Inflammatory macrophage treated with lipopolysaccharide for 4 hours (primary cell): Measurements from ENCODE around the gene CCDC28B.

Experiments
- DNase-seq: peaks from one replicate; pipeline ENCODE4 v3.0.0-alpha.2; 2020

The CCDC28B gene

DNA sequence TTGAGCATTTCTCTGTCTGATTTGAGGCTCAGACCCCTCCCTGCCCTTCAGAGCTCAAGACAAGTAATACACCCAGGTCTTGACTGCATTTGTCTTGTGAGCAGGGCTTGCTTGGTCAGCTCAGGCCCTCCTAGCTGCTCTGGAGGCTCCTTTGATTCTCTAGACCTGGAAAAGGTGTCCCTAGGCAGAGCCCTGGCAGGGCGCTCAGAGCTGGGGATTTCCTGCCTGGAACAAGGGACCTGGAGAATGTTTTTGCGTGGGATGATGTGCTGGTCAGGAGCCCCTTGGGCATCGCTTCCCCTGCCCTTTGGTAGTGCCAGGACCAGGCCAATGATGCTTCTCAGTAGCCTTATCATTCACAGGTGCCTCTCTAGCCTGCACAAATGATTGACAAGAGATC lies 4.9 kb upstream of the CCDC28B start:
- DNase-seq = no peak

DNA sequence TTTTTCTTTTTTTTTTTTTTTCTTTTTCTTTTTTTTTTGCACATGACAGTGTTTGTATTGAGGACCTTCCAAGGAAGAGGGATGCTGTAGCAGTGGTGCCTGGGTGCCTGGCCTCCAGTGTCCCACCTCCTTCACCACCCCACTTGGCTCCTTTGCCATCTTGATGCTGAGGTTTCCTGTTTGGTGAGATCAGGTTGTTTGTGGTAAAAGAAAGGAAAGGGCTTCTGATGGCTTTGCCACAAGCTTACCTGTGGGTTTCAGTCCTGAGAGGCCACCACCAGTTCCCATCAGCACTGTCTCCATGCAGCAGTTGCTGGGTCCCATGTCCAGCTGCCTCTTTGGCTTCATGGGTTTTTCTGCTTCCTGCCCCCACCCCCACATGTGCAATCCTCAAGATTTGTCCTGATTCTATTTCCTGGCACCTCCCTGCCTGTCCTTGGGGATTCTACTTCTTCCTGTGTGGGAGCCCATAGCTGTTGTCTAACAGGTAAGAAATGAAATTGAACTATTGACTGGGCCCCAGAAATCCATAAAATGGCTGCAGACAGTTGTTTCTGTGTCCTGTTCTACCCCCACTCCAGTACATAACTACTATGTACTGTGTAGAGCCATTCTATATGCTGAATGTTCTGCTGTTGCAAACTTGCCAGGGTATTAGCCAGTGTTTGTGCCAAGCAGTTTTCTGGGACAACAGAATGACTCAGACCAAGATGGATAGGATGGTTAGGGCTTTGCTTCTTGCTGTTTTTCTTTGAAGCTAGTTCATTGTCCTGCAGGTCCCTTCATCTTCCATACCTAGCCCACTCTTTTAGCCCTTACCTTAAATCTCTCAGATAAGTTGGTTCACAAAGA lies 4.2 kb upstream of the CCDC28B start:
- no peak for DNase-seq

GRCh38 chr1:32197074-32197473 lies 3.3 kb upstream of the CCDC28B start:
- DNase-seq = no peak

- DNase-seq = no peak
These were observed 2.6 kb upstream of the CCDC28B start for GRCh38 chr1:32197837-32198236.

DNA sequence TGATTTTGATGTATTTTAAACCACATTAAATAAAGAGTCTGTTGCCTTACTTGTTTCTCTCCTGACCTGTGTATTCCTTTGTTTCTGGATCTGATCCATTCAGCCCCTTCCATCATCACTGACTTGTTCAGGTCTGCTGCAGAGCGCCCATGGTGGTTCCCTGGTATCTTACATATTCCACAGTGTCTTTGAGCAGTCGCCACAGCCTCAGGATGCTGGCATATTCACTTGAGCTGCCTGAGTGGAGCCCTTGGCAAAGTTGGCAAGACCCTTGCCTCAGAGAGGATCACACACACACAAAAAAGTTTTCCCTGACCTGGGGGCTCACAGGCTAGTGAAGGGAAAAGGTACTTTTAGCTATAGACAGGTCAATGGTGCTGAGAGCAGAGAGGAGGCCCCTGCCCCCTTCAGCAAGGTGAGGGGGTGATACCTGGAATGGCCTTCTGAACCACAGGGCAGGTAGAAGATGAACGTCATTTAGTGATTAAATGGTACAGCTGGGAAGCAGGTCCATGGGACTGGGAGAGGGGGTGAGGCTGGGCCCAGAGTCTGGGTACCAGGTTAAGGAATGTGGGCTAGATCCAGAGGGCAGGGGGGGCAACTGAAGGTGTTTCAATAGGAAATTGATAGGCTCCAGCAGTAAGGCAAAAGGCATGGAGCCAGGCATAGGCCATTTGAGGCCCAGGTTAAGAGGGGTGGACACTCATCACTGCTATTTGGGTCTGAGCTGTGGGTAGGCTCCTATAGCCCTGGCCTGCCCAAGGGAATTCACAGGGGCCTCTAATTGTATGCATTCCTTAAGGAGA lies 2.0 kb upstream of the CCDC28B start:
- DNase-seq = no peak

DNA sequence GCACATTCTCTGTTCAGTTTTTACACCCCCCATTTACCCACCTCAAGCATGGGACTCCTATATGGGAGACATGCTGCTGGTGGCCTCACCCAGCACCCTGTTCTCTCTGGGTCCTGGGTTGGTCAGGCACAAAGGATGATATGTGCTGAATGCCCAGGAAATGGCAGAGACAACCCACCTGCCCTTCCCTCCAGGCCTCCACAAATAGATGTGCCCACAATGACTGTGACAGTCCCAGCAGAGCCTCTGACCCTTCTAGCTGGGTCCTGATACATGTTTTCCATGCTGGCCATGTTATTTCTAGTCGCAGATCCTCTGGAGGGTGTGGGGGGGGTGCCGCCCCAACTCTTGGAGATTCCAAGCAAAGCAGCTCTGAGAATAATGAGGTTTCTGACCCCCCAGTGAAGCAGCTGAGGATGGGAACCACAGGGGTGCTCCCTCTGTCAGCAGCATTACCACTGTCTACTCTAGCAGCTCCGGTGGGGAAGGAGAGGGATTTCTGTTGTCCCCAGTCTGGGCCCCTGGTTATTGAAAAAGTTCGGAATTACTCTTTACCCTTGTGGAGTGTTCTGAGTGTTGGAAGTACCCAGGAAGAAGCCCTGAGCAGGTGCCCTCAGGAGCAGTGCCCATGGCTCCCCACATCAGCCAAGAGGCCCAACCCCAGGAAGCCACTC lies 1.2 kb upstream of the CCDC28B start:
- no peak for DNase-seq

DNA sequence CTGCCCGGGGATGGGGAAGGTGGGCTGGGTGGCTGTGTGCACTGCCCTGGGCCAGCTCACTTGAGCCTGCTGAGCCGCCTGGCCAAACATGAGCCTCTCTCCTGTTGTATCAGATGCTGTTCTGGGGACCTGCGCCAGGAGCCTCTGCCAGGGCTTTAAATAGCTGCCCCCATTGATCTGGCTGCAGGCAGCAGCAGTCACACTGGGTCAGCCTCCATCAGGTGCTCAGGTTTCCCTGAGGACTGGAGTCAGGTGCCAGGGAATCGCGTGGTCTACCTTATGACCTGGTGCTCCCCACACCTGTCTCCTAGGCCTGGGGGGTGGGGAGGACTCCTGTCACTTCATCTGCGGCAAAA lies 700 bp upstream of the CCDC28B start:
- no peak for DNase-seq

DNA sequence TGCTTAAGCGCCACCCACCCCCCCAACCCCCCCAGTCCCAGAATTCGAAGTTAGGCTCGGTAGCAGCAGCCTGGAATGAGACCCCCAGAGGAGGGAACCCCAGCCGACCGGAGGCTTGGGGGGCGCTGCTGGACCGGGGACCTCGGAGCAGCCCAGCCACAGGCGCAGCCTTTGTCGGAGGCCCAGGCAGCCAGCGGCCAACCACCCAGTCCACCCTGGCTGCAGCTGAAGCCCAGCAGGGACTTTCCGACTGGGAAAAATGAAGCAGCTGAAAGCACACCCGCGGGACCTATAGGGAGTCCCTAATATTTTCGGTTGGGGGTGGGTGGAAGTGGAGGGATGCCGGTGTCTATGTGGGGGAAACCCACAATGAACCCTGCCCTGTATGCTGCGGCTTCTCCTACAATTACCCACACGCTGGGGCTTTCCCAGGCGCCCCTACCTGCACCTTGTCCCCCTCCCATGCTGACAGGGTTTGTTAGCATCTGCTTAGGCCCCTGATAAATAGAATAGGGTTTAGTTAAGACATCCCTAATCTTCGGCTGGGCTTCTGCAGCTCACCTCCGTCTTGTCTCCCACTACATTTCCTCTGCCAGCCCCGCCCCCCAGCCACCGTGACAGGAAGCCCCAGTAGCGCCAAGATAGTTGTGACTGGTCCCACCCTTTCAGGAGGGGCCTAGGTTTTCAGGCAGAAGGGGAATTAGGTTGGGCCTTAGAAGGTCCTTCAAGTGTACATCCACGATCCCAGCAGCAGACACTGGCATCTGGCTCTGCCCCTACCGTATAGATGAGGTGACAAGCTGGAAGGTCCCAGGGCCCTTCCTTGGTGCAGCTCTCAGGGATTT lies 838 bp downstream of the CCDC28B start:
- no peak for DNase-seq

- no peak for DNase-seq
These were observed 4.6 kb downstream of the CCDC28B start for GRCh38 chr1:32204943-32205361.

DNA sequence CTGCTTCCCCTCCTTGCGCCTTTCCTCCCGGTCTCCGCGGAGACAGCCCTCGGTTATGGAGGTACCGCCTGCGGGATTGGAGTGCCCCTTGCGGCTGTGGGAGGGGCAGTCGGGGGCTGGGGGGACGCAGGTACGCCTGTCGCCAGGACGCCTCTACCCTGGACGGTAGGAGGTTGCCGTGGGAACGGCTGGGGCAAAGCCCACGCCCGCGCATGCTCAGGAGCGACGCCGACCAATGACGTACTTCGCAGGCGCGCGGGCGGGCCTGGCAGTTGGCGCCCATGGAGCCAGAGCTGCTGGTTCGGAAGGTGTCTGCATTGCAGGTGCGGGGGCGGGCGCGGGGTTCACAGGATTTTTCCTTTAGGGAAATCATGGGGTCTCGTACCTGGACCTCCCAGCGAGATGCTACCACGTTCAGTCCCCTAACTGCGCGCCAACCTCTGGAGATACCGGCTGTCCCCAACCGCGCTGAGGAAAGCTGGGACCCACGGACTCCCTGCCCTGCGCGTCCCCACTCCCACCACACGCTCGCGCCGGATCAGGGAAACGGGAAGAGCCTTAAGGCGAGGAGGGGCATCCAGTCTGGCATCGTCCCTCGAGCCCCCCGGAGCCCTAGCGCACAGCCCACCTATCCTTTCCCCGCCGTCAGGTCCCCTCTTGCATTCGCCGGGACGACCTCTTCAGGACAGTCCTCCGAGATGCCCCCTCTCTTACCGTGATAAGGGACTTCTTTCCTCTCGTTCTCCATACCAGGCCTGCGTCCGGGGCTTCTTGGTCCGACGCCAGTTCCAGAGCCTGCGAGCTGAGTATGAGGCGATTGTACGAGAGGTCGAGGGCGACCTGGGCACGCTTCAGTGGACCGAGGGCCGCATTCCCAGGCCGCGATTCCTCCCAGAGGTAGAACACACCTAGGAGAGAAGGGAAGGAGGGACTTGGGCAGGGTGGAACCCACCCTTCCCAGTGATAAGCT lies 5.3 kb downstream of the CCDC28B start, which contains the start of gene IQCC:
Gene IQCC, plus strand, starts transcription at position 271 of the 970 bp plus-strand sequence. Its CDS starts 11 bp downstream, at position 282.
- DNase-seq = peak; percentile 82

- no peak for DNase-seq
These were observed 8.1 kb downstream of the CCDC28B start for GRCh38 chr1:32208469-32208868.

DNA sequence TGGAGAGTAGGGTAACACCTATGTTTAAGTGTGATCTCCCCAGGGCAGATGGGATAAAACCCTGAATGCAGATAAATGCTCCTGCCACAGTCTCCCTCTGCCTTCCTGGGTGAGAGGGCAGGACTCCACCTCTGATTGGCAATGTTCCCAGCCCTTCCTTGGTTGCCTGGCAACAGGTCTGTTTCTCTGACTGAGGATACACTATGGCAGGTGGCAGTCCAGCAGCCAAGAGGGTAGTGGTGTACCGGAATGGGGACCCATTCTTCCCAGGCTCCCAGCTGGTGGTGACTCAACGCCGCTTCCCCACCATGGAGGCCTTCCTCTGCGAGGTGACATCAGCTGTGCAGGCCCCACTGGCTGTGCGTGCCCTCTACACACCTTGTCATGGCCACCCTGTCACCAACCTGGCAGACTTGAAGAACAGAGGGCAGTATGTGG lies 8.5 kb downstream of the CCDC28B start, which contains the start of gene DCDC2B:
Gene DCDC2B, plus strand, starts transcription at position 199 of the 438 bp plus-strand sequence. Its CDS starts 5 bp downstream, at position 204.
- DNase-seq = no peak

- DNase-seq = peak; percentile 67
These were observed 15.5 kb downstream of the CCDC28B start for GRCh38 chr1:32215629-32216480.

GRCh38 chr1:32216566-32216965 lies 16.2 kb downstream of the CCDC28B start:
- DNase-seq = peak; percentile 24

DNA sequence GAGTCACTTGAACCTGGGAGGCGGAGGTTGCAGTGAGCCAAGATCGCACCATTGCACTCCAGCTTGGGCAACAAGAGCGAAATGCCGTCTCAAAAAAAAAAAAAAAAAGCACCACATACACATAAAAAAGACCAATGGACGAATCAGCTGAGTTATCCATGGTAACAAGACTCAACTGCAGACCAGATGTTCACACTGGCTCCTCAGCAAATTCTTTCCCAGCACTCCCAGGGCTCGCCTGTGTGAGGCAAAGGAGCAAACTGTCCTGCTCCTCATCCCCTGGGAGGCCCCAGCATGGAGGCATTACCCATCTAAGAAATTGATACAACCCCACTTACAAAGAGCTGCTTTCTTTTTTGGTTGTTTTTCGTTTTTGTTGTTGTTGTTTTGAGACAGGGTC lies 18.6 kb downstream of the CCDC28B start:
- DNase-seq = no peak

DNA sequence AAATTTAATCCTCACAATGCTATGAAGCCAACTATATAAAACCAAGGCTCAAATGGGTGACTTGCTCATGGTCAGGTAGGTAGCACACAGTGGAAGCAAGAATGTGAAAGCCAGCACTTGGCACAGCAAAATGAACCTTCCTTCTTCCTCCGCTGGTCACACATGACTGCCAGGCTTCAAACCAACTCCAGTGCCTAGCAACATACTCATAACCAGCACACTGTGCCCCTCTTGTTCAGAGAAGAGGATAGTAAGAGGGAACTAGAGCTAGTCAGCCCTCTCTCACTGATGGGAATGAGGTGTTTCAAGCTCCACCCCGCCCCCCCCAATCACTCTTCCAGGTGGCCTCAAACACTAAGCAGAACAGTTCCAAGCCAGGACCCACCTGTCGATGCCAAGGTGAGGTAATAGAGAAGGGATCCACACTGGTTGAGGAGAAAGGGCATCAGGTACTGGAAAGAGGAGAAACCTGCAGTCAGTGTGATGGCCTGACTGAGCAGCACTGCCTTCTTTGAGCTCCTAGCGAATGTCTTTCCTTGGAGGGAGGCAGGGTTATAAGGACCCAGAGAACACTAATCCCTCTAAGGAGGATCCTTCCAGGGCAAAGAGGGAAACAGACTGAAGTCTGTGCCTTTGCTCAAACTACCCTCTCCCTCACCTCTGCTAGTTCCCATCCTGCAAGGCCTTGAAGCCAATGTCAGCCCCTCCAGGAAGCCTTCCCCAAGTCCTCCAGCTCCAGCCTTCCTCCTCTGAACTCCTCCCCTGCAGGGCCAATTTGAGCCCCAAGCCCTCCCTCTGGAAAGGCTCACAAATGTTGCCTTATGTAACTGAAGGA lies 20.6 kb downstream of the CCDC28B start:
- no peak for DNase-seq

DNA sequence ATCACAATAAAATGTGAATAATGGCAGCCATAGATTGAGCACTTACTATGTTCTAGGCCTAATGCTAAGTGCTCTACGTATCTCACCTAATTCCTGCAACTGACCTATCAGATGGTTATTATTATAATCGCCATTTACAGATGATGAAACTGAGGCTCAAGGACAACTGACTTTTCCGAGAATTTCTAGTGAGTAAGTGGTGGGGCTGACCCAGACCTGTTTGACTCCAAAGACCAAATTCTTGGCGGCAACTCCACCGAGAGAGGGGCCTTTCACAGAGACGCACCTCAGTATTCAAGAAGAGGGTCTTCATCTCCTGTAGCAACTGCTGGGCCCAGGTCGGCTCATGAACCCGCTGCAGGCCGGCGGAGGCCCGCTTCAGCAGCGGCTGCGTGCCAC lies 21.2 kb downstream of the CCDC28B start:
- no peak for DNase-seq

GRCh38 chr1:32221980-32222755 lies 21.8 kb downstream of the CCDC28B start, which contains the start of the genes EIF3I and TMEM234:
Gene EIF3I (plus strand): TSS chr1:32222407. CDS start chr1:32222442, 35 bp downstream.
Gene TMEM234 (minus strand): TSS chr1:32222353. CDS start chr1:32222322, 31 bp downstream.
- DNase-seq = peak; percentile 96
